ENCODE results near the gene TADA3. TPM values are rescaled to one million over a fixed set of nuclear protein-coding genes. Genes with fewer than 3 reads are reported as not detected.

Gene TADA3
- total RNA-seq, 1 experiment from 2014 or later: 111 TPM

- no peak for DNase-seq (ENCODE audit: low read depth in 1 of 2, low spot score in 2 of 2)
- Histone ChIP-seq H3K27ac (no peak overlapping the region), H3K4me3 (no peak overlapping the region), H3K36me3 (peaks cover 91% of the 10 kb centered on the region), H3K9me3 (replicated peaks) (no peaks in the 10 kb centered on the region), H3K4me1 (replicated peaks) (peaks cover 7% of the 10 kb centered on the region), H3K27me3 (replicated peaks) (no peaks in the 10 kb centered on the region)
Measured at GRCh38 chr3:9804996-9805395, 12.7 kb upstream of the TADA3 start.

GRCh38 chr3:9803494-9803893 is 11.2 kb upstream of the TADA3 start:
- Histone ChIP-seq H3K4me3 (no peak overlapping the region), H3K27ac (no peak overlapping the region), H3K9me3 (replicated peaks) (no peaks in the 10 kb centered on the region), H3K36me3 (peaks cover 89% of the 10 kb centered on the region), H3K27me3 (replicated peaks) (no peaks in the 10 kb centered on the region), H3K4me1 (replicated peaks) (no peaks in the 10 kb centered on the region)
- no peak for DNase-seq (ENCODE audit: low read depth in 1 of 2, low spot score in 2 of 2)

GRCh38 chr3:9800529-9800928 is 8.3 kb upstream of the TADA3 start:
- Histone ChIP-seq H3K4me3 (no peak overlapping the region), H3K27me3 (replicated peaks) (no peaks in the 10 kb centered on the region), H3K9me3 (replicated peaks) (no peaks in the 10 kb centered on the region), H3K27ac (no peak overlapping the region), H3K4me1 (replicated peaks) (no peaks in the 10 kb centered on the region), H3K36me3 (peaks cover 91% of the 10 kb centered on the region)
- DNase-seq (ENCODE audit: low read depth in 1 of 2, low spot score in 2 of 2): no peak

- Histone ChIP-seq H3K4me3 (no peak overlapping the region), H3K9me3 (replicated peaks) (no peaks in the 10 kb centered on the region), H3K27ac (no peak overlapping the region), H3K27me3 (replicated peaks) (no peaks in the 10 kb centered on the region), H3K36me3 (peaks cover 85% of the 10 kb centered on the region), H3K4me1 (replicated peaks) (no peaks in the 10 kb centered on the region)
- DNase-seq (ENCODE audit: low read depth in 1 of 2, low spot score in 2 of 2): no peak
Measured at GRCh38 chr3:9797196-9797945, 5.1 kb upstream of the TADA3 start.

- H3K4me3 ChIP-seq: no peak overlapping the region
- no peaks in the 10 kb centered on the region for H3K27me3 ChIP-seq (replicated peaks)
- H3K36me3 ChIP-seq: peaks cover 81% of the 10 kb centered on the region
- no peak overlapping the region for H3K27ac ChIP-seq
- peaks cover 12% of the 10 kb centered on the region for H3K4me1 ChIP-seq (replicated peaks)
- H3K9me3 ChIP-seq (replicated peaks): no peaks in the 10 kb centered on the region
- DNase-seq (ENCODE audit: low read depth in 1 of 2, low spot score in 2 of 2): no peak
Measured at GRCh38 chr3:9795207-9795606, 2.9 kb upstream of the TADA3 start.

- H3K4me1 ChIP-seq (replicated peaks): peaks cover 12% of the 10 kb centered on the region
- H3K9me3 ChIP-seq (replicated peaks): no peaks in the 10 kb centered on the region
- H3K27me3 ChIP-seq (replicated peaks): no peaks in the 10 kb centered on the region
- H3K27ac ChIP-seq: no peak overlapping the region
- no peak overlapping the region for H3K4me3 ChIP-seq
- no peak for DNase-seq (ENCODE audit: low read depth in 1 of 2, low spot score in 2 of 2)
- H3K36me3 ChIP-seq: peaks cover 81% of the 10 kb centered on the region
Measured at GRCh38 chr3:9794400-9794799, 2.1 kb upstream of the TADA3 start.

GRCh38 chr3:9793161-9793781 is 998 bp upstream of the TADA3 start:
- peaks cover 76% of the 10 kb centered on the region for H3K36me3 ChIP-seq
- peak overlapping the region; percentile 98 for H3K27ac ChIP-seq
- H3K4me3 ChIP-seq: peak overlapping the region; percentile 69
- no peaks in the 10 kb centered on the region for H3K27me3 ChIP-seq (replicated peaks)
- peak in 1 of 2 experiments; percentile 27 for DNase-seq (ENCODE audit: low read depth in 1 of 2, low spot score in 2 of 2)
- no peaks in the 10 kb centered on the region for H3K9me3 ChIP-seq (replicated peaks)
- H3K4me1 ChIP-seq (replicated peaks): peaks cover 12% of the 10 kb centered on the region

- H3K27me3 ChIP-seq (replicated peaks): no peaks in the 10 kb centered on the region
- peak overlapping the region; percentile 69 for H3K4me3 ChIP-seq
- peaks cover 12% of the 10 kb centered on the region for H3K4me1 ChIP-seq (replicated peaks)
- H3K36me3 ChIP-seq: peaks cover 72% of the 10 kb centered on the region
- no peaks in the 10 kb centered on the region for H3K9me3 ChIP-seq (replicated peaks)
- DNase-seq (ENCODE audit: low read depth in 1 of 2, low spot score in 2 of 2): no peak
- peak overlapping the region; percentile 98 for H3K27ac ChIP-seq
Measured at GRCh38 chr3:9791790-9792404, 376 bp downstream of the TADA3 start.

- Histone ChIP-seq H3K27ac (no peak overlapping the region), H3K36me3 (peaks cover 75% of the 10 kb centered on the region), H3K27me3 (replicated peaks) (no peaks in the 10 kb centered on the region), H3K4me1 (replicated peaks) (peaks cover 12% of the 10 kb centered on the region), H3K4me3 (no peak overlapping the region), H3K9me3 (replicated peaks) (no peaks in the 10 kb centered on the region)
- DNase-seq (ENCODE audit: low read depth in 1 of 2, low spot score in 2 of 2): no peak
Measured at GRCh38 chr3:9791127-9791526, 1.1 kb downstream of the TADA3 start.

- no peaks in the 10 kb centered on the region for H3K27me3 ChIP-seq (replicated peaks)
- H3K9me3 ChIP-seq (replicated peaks): no peaks in the 10 kb centered on the region
- H3K4me3 ChIP-seq: no peak overlapping the region
- H3K4me1 ChIP-seq (replicated peaks): peaks cover 12% of the 10 kb centered on the region
- no peak overlapping the region for H3K27ac ChIP-seq
- peaks cover 69% of the 10 kb centered on the region for H3K36me3 ChIP-seq
- no peak for DNase-seq (ENCODE audit: low read depth in 1 of 2, low spot score in 2 of 2)
Measured at GRCh38 chr3:9787714-9788113, 4.6 kb downstream of the TADA3 start.

GRCh38 chr3:9786825-9787669 is 5.2 kb downstream of the TADA3 start:
- DNase-seq (ENCODE audit: low read depth in 1 of 2, low spot score in 2 of 2): no peak
- Histone ChIP-seq H3K9me3 (replicated peaks) (no peaks in the 10 kb centered on the region), H3K4me1 (replicated peaks) (peaks cover 11% of the 10 kb centered on the region), H3K36me3 (peaks cover 74% of the 10 kb centered on the region), H3K27ac (no peak overlapping the region), H3K4me3 (no peak overlapping the region), H3K27me3 (replicated peaks) (no peaks in the 10 kb centered on the region)

GRCh38 chr3:9786209-9786739 is 6.0 kb downstream of the TADA3 start:
- no peak for DNase-seq (ENCODE audit: low read depth in 1 of 2, low spot score in 2 of 2)
- peaks cover 76% of the 10 kb centered on the region for H3K36me3 ChIP-seq

GRCh38 chr3:9785602-9786001 is 6.7 kb downstream of the TADA3 start:
- peaks cover 72% of the 10 kb centered on the region for H3K36me3 ChIP-seq
- H3K4me1 ChIP-seq (replicated peaks): peaks cover 1% of the 10 kb centered on the region
- no peaks in the 10 kb centered on the region for H3K9me3 ChIP-seq (replicated peaks)
- no peak overlapping the region for H3K27ac ChIP-seq
- no peaks in the 10 kb centered on the region for H3K27me3 ChIP-seq (replicated peaks)
- no peak for DNase-seq (ENCODE audit: low read depth in 1 of 2, low spot score in 2 of 2)
- no peak overlapping the region for H3K4me3 ChIP-seq

More at GRCh38 chr3:9786209-9786739, 6.0 kb downstream of the TADA3 start:
- H3K27ac ChIP-seq: no peak overlapping the region
- peaks cover 3% of the 10 kb centered on the region; the same call in 1 of the 2 replicates for H3K4me1 ChIP-seq (replicated peaks)
- H3K9me3 ChIP-seq (replicated peaks): no peaks in the 10 kb centered on the region
- no peak overlapping the region for H3K4me3 ChIP-seq
- no peaks in the 10 kb centered on the region for H3K27me3 ChIP-seq (replicated peaks)

Data from SJSA1 (cell line).